Endometrium (tissue), 2 donors: ENCODE data around the gene SEC22A.
"Not testable (repeated sequence)": the region's sequence is repeated elsewhere in the genome, so short reads cannot be mapped to it uniquely, and the experiment has no call there.

Source experiments
- FAIRE-seq: peaks from 2 replicates; lab custom pipeline; 2012; peaks lifted over from hg19 to GRCh38; lab: Jason Lieb, UNC
- donor health status: control.
- donor health status: control.

Gene SEC22A

DNA sequence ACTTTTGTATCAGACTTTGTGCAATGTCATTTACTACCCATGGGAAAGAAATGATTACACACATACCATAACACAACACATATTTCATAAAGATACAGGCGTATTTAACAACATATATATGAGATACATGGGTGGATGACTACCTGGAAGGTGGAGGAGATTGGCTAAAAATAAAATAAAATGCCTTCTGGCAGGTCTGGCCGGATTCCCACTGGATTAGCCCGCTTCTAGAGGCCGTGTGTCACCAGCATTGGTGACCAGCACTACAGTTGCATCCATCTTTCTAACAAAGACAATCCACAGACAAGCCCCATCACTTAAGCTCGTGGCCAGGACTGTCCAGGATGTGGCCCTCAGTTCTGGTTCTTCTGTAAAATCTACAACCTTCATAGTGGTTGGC lies 21.0 kb upstream of the SEC22A start:
- no peak for FAIRE-seq

- no peak for FAIRE-seq
Measured at GRCh38 chr3:123186695-123187094, 15.0 kb upstream of the SEC22A start.

DNA sequence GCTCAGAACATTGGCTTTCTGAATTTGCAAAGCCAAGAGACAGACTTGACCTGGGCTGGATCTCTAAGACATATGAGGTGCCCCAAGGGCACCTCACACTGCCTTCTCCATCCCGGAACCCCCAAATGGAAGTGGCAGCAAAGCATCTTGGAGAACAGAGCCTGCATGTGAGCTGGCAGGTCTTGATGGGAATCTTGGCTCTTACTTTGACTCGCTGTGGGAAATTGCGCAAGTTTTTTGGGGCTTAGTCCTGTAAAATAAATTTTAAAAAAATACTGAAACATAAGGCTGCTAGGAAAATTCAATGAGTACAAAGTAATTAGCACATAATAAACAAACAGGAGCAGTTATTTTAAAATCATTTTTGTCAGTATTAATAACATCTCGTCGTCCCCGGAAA lies 13.7 kb upstream of the SEC22A start:
- FAIRE-seq, result no peak

GRCh38 chr3:123193448-123194101 lies 8.2 kb upstream of the SEC22A start:
- FAIRE-seq, result no peak

DNA sequence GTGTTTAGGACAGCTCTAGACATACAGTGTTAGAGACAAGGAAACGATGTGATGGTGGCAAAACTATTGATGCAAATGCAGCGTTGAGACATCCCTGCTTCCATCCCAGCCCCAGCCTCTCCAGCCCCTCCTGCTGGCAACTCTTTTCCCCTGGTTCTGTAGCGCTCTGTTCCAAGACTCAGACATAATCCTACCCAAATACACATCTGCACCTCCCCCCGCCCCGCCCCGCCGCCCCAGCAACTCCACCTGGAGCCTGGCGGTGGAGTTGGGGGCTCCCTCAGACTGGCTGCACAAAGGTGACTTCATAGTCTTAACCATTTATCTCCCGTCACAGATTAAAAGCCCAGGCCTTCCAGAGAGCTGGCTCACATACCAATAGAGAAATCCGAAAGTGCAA lies 7.2 kb upstream of the SEC22A start:
- FAIRE-seq, result no peak

- no peak for FAIRE-seq
Measured at GRCh38 chr3:123198372-123198771, 3.4 kb upstream of the SEC22A start.

- FAIRE-seq, result no peak
Measured at GRCh38 chr3:123201223-123201556, 553 bp upstream of the SEC22A start.

DNA sequence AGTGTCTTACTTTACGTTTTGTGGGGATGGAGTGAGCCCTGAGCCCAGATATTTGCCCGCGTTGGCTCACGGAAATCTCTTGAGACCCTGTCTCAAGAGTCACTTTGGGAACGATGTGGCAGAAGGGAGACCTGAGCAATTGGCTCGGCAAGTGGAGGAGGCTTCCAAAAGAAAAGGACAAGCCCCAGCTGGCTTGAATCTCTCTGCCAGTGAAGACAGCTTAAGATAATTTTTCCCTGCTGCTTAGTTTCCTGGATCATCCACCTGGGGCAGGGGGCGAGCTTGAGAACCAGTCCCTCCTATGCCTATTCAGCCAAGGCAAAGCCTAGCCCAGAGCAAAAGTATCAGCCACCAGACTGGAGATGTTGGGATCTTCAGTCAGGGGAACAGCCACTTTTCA lies 708 bp downstream of the SEC22A start:
- no peak for FAIRE-seq

DNA sequence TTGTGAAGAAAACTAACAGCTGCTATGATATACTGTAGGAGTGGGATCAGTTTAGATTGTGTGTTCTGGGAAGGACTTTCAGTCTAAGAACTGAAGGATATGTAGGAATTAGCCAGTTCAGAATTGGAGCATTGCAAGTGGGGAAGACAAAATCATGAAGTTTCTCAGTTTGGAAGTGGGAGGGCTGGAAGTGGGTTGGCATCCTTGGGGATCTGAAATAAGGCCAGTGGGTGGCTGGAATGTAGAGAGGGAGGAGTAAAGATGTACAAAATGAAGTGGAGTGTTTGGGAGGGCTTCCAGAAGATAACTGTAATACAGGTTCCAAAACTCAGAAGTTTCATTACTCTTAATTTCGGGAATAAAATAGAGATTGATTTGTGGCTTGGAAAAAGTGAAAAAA lies 17.2 kb downstream of the SEC22A start:
- FAIRE-seq, result no peak

DNA sequence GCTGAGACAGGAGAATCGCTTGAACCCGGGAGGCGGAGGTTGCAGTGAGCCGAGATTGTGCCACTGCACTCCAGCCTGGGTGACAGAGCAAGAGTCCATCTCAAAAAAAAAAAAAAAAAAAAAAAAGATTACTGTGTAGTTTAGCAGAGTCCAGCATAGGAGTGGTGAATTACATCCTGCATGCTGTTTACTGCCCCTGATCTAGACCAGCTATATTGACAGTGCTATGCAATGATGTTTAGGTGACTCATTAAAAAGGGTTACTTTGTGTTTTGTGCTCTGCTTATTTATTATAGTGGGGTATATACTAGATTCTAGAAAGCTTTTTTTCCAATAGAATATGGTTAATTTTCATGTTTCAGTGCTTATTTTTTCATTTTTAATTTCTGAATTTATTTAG lies 19.6 kb downstream of the SEC22A start:
- FAIRE-seq, result not testable (repeated sequence)

GRCh38 chr3:123225016-123225415 lies 23.3 kb downstream of the SEC22A start:
- no peak for FAIRE-seq

DNA sequence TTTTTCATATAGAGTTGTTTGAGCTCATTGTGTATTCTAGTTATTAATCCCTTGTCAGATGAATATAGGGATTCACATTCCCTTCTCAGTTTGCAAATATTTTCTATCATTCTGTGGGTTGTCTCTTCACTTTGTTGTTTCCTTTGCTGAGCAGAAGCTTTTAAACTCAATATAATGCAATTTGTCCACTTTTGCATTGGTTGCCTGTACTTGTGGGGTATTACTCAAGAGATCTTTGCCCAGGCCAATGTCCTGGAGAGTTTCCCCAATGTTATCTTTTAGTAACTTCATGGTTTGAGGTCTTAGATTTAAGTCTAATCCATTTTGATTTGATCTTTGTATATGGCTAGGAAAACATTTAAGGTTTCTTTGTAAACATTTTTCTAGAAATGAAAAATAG lies 24.8 kb downstream of the SEC22A start:
- FAIRE-seq, result no peak

- FAIRE-seq, result no peak
Measured at GRCh38 chr3:123229145-123229544, 27.4 kb downstream of the SEC22A start.

GRCh38 chr3:123236902-123237301 lies 35.2 kb downstream of the SEC22A start:
- FAIRE-seq, result no peak

DNA sequence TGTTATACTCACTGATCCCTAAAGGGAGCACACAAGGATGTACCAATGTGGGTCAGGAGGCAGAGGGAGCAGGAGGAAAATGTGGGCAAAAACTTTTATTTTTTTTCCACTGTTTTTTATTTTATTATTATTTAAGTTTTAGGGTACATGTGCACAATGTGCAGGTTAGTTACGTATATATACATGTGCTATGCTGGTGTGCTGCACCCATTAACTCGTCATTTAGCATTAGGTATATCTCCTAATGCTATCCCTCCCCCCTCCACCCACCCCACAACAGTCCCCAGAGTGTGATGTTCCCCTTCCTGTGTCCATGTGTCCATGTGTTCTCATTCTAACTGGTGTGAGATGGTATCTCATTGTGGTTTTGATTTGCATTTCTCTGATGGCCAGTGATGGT lies 37.4 kb downstream of the SEC22A start:
- FAIRE-seq, result not testable (repeated sequence)

GRCh38 chr3:123239756-123240155 lies 38.0 kb downstream of the SEC22A start:
- no peak for FAIRE-seq

- no peak for FAIRE-seq
Measured at GRCh38 chr3:123244128-123244527, 42.4 kb downstream of the SEC22A start.

DNA sequence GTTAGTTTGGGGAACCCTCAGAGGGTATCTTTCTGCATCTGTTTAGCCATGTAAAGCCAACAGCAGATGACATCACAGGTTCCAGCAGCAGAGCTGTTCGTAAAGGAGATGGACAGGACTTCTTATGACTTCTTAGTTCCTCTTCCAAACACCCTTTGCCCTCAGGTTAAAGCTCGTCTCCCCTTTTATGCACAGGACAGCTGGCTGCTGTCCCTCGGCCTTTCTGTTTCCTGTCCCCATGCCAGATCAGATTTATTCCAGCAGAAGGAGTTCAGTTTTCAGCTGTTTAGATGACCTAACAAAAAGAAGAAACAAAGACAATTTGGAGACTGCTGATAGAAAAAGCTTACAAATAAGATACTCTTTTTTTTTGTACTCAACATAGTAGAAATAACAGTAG lies 45.1 kb downstream of the SEC22A start:
- no peak for FAIRE-seq

GRCh38 chr3:123256256-123256655 lies 54.5 kb downstream of the SEC22A start:
- no peak for FAIRE-seq

DNA sequence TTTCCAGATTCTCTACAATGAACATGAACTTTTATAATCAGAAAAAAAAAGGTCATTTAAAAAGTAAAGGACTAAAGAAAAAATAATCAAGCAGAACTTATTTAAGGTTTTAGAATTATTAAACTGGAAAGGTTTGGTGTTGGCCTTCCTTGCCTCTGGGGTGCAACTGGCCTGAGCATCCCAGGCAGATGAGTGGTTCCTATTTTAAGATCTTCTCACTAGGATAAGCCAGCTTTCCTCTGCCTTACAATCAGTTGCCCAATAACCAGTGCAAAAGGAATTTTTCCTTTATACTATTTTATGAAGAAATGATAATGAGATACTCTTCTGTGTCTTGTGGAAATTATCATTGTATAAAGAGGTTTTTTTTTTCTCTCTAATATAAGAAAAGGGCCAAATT lies 56.6 kb downstream of the SEC22A start:
- peak; percentile 69 for FAIRE-seq

DNA sequence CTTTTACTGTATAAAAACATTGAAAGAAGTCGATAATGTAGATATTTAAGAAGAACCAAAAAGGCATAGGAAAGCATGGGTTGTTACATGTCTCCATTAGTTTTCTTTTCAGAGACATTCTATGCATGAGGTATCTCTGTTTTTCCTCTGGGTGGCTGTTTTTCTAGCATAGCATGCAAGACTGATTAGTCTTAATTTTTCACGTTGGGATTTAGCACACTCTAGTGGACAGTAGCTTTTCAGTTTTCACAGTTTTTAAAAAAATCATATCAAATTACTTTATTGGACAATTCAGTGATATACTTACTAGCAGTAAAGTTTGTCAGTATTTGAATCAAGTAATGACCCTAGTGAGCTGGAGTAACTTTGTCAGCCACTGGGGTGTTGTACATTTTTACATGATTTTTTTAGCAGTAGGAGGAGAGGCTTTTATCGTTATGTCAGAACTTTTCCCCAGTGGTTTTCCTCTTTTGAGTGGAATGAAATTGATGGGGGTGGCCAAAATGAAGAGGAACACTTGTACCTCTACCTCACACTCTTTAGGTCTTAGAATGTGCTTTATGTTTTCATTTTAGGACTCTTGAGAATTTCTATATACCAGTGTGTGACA lies 57.2 kb downstream of the SEC22A start:
- peak; percentile 96 for FAIRE-seq

DNA sequence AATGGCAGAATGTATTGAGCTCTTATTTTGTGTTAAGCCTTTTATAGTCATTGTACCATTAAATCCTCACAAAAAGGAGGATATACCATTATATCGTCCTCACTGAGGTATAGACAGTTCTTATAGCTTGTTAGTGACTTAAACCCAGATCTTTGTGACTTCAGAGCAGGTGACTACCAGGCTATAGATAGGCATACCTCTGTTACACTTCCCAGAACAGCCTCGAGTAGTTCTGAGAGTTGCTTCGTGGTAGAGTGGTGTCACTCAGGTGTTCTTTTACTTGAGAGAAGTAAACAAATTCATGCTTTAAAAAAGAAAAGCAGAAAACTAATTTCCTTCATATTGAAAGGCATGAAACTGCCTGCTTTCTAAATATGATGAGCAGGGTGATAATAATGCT lies 59.9 kb downstream of the SEC22A start:
- no peak for FAIRE-seq

- no peak for FAIRE-seq
Measured at GRCh38 chr3:123262226-123262625, 60.5 kb downstream of the SEC22A start.

DNA sequence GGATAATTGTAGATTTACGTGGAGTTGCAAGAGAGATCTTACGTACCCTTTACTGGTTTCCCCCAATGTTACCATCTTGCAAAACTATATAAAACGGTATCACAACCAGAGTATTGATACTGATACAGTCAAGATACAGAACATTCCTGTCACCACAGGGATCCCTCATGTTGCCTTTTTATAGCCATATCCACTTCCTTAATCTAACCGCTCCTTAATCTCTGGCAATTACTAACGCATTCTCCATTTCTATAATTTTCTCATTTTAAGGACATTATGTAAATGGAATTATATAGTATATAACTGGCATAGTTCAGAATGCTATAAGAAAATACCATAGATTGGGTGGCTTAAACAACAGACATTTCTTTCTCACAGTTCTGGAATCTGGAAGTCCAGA lies 61.1 kb downstream of the SEC22A start:
- no peak for FAIRE-seq

GRCh38 chr3:123263941-123264340 lies 62.2 kb downstream of the SEC22A start:
- no peak for FAIRE-seq
